ENCODE measurements around the gene CDC20B.

CDC20B gene

DNA sequence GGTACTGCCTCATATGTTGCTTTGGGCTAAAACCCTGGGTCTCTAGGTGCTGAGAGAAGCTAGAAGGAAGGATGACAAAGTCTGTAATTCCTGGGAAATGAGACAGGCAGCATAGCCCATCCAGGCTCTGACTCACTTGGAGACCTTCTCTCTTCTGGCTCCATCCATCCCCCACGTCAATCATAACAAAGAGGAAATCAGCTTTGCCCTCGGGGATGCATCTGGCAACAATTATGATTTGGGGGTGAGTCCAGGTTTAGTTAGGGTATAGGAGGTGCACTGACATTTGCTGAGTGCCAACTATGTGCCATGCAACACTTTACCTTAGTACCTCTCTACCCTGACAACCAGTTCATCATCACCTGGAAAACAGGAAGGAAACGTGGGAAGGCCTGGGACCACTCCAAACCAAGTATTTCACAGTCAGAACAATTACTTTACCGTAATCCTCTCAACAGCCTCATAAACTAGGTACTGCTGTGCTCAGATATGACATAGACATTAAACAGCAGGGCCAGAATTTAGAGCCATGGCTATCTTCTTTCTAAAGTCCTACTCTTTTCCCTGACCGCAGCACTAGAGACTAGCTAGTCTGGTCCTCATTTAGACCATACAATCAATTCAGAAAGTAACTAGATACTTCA, 109.6 kb downstream of the CDC20B start:
- no peaks in the 10 kb centered on the region for H3K36me3 ChIP-seq (ENCODE audit: insufficient read depth, low read length)
- no peaks in the 10 kb centered on the region for H3K4me1 ChIP-seq (ENCODE audit: insufficient read depth, low read length)
- H3K9ac ChIP-seq (ENCODE audit: low read depth, low read length): no peak overlapping the region
- H3K9me3 ChIP-seq (ENCODE audit: control insufficient read depth, insufficient read depth, low read length): no peaks in the 10 kb centered on the region
